HEK293 (cell line): ENCODE data around the gene TOPBP1.

ENCODE experiments used
- TF ChIP-seq, protein P1 (sequence below): fragments of 450-650 bp; formaldehyde crosslinking; IDR thresholded peaks from 2 replicates; pipeline ENCODE4 v1.5.1; 2016; ENCODE audit warnings: missing biosample characterization, missing genetic modification characterization
- TF ChIP-seq, protein P2 (sequence below): fragments of 450-650 bp; formaldehyde crosslinking; IDR thresholded peaks from 2 replicates; pipeline ENCODE4 v1.5.1; 2016; ENCODE audit warnings: missing biosample characterization, missing genetic modification characterization, low read depth
- TF ChIP-seq, protein P3 (sequence below): fragments of 450-650 bp; formaldehyde crosslinking; IDR thresholded peaks from 2 replicates; pipeline ENCODE4 v1.5.1; 2016; ENCODE audit warnings: missing biosample characterization, missing genetic modification characterization
- TF ChIP-seq, protein P4 (sequence below): fragments of 450-650 bp; formaldehyde crosslinking; IDR thresholded peaks from 2 replicates; pipeline ENCODE4; 2016; ENCODE audit warnings: missing biosample characterization, missing genetic modification characterization
- TF ChIP-seq, protein P5 (sequence below): fragments of 450-650 bp; formaldehyde crosslinking; IDR thresholded peaks from 2 replicates; pipeline ENCODE4 v1.5.1; 2016; ENCODE audit warnings: missing biosample characterization, missing genetic modification characterization

DNA sequence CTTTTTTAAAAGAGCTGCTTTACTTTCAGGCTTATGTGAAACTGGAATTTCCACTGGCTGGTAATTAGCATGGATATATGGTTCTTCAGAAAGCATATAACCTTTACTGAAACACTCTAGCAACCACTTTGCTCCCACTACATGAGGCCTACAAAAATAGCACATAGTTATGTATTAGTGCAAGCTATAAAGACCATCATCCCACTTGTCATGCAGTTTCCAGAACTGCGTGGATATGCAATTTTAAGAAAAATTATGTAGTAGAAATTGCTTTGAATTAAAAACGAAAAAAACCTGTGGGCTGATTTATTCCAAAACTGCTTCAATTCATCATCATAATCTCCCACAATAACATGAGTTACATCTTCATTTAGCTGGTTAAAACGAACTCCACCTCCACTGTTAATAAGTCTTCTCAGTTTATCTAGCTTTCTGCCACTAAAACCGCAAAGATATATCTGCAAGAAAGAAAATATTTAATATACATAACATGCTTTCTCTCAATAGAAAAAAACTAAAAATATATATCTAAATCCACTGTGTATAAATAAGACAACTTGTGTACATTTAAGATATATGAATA lies 12.2 kb downstream of the TOPBP1 start:
- TF ChIP-seq, protein P1, sequence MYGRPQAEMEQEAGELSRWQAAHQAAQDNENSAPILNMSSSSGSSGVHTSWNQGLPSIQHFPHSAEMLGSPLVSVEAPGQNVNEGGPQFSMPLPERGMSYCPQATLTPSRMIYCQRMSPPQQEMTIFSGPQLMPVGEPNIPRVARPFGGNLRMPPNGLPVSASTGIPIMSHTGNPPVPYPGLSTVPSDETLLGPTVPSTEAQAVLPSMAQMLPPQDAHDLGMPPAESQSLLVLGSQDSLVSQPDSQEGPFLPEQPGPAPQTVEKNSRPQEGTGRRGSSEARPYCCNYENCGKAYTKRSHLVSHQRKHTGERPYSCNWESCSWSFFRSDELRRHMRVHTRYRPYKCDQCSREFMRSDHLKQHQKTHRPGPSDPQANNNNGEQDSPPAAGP = no peak
- TF ChIP-seq, protein P2, sequence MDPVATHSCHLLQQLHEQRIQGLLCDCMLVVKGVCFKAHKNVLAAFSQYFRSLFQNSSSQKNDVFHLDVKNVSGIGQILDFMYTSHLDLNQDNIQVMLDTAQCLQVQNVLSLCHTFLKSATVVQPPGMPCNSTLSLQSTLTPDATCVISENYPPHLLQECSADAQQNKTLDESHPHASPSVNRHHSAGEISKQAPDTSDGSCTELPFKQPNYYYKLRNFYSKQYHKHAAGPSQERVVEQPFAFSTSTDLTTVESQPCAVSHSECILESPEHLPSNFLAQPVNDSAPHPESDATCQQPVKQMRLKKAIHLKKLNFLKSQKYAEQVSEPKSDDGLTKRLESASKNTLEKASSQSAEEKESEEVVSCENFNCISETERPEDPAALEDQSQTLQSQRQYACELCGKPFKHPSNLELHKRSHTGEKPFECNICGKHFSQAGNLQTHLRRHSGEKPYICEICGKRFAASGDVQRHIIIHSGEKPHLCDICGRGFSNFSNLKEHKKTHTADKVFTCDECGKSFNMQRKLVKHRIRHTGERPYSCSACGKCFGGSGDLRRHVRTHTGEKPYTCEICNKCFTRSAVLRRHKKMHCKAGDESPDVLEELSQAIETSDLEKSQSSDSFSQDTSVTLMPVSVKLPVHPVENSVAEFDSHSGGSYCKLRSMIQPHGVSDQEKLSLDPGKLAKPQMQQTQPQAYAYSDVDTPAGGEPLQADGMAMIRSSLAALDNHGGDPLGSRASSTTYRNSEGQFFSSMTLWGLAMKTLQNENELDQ = no peak
- TF ChIP-seq, protein P3, sequence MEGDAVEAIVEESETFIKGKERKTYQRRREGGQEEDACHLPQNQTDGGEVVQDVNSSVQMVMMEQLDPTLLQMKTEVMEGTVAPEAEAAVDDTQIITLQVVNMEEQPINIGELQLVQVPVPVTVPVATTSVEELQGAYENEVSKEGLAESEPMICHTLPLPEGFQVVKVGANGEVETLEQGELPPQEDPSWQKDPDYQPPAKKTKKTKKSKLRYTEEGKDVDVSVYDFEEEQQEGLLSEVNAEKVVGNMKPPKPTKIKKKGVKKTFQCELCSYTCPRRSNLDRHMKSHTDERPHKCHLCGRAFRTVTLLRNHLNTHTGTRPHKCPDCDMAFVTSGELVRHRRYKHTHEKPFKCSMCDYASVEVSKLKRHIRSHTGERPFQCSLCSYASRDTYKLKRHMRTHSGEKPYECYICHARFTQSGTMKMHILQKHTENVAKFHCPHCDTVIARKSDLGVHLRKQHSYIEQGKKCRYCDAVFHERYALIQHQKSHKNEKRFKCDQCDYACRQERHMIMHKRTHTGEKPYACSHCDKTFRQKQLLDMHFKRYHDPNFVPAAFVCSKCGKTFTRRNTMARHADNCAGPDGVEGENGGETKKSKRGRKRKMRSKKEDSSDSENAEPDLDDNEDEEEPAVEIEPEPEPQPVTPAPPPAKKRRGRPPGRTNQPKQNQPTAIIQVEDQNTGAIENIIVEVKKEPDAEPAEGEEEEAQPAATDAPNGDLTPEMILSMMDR (tag by site-specific recombination) = no peak
- TF ChIP-seq, protein P4, sequence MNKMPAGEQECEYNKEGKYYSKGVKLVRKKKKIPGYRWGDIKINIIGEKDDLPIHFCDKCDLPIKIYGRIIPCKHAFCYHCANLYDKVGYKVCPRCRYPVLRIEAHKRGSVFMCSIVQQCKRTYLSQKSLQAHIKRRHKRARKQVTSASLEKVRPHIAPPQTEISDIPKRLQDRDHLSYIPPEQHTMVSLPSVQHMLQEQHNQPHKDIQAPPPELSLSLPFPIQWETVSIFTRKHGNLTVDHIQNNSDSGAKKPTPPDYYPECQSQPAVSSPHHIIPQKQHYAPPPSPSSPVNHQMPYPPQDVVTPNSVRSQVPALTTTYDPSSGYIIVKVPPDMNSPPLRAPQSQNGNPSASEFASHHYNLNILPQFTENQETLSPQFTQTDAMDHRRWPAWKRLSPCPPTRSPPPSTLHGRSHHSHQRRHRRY = no peak
- TF ChIP-seq, protein P5, sequence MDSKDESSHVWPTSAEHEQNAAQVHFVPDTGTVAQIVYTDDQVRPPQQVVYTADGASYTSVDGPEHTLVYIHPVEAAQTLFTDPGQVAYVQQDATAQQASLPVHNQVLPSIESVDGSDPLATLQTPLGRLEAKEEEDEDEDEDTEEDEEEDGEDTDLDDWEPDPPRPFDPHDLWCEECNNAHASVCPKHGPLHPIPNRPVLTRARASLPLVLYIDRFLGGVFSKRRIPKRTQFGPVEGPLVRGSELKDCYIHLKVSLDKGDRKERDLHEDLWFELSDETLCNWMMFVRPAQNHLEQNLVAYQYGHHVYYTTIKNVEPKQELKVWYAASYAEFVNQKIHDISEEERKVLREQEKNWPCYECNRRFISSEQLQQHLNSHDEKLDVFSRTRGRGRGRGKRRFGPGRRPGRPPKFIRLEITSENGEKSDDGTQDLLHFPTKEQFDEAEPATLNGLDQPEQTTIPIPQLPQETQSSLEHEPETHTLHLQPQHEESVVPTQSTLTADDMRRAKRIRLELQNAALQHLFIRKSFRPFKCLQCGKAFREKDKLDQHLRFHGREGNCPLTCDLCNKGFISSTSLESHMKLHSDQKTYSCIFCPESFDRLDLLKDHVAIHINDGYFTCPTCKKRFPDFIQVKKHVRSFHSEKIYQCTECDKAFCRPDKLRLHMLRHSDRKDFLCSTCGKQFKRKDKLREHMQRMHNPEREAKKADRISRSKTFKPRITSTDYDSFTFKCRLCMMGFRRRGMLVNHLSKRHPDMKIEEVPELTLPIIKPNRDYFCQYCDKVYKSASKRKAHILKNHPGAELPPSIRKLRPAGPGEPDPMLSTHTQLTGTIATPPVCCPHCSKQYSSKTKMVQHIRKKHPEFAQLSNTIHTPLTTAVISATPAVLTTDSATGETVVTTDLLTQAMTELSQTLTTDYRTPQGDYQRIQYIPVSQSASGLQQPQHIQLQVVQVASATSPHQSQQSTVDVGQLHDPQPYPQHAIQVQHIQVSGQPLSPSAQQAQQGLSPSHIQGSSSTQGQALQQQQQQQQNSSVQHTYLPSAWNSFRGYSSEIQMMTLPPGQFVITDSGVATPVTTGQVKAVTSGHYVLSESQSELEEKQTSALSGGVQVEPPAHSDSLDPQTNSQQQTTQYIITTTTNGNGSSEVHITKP (tag by site-specific recombination) = no peak
